Stimulated activated naive CD8-positive, alpha-beta T cell treated with anti-CD3 and anti-CD28 coated beads, Interleukin-15, amount 100 ng/mL, for 72 hours (primary cell): ENCODE results near the gene DAB2IP.

ENCODE experiments used
- ATAC-seq: fragments of 150-1000 bp; cut with Tn5 transposase; 2 replicates; pipeline ENCODE4 v1.10.0; 2021; ENCODE audit warnings: mild to moderate bottlenecking, moderate library complexity
- DNase-seq, 2 donors: peaks; one replicate each; pipeline ENCODE4 v3.0.0; 2021 to 2022
- H3K27ac Mint-ChIP-seq, 2 donors: one replicate each; pipeline ENCODE4 v1.8.0; 2022; ENCODE audit warnings: mild to moderate bottlenecking in 2 of 2, mixed read lengths in 2 of 2, moderate library complexity in 2 of 2
- H3K27me3 Mint-ChIP-seq: one replicate; pipeline ENCODE4 v1.8.0; 2022; ENCODE audit warnings: mixed read lengths
- H3K4me1 Mint-ChIP-seq: one replicate; pipeline ENCODE4 v1.8.0; 2022; ENCODE audit warnings: mild to moderate bottlenecking, mixed read lengths
- H3K4me3 Mint-ChIP-seq, 2 donors: one replicate each; pipeline ENCODE4 v1.8.0; 2022; ENCODE audit warnings: mild to moderate bottlenecking in 2 of 2, mixed read lengths in 2 of 2, moderate library complexity in 1 of 2
- H3K9me3 Mint-ChIP-seq, 2 donors: one replicate each; pipeline ENCODE4 v1.8.0; 2022; ENCODE audit warnings: mixed read lengths in 2 of 2

The DAB2IP gene

GRCh38 chr9:121679901-121680635, 28.6 kb downstream of the DAB2IP start:
- Mint-ChIP-seq H3K4me3 (no peak overlapping the region), H3K4me1 (no peaks in the 10 kb centered on the region), H3K9me3 (no peaks in the 10 kb centered on the region), H3K27ac (no peak overlapping the region), H3K27me3 (peaks cover 25% of the 10 kb centered on the region)
- ATAC-seq (no peak), DNase-seq (no peak)

GRCh38 chr9:121681404-121681803, 30.0 kb downstream of the DAB2IP start:
- DNase-seq (no peak), ATAC-seq (no peak)
- no peak overlapping the region for H3K27ac Mint-ChIP-seq
- peaks cover 35% of the 10 kb centered on the region for H3K27me3 Mint-ChIP-seq
- no peaks in the 10 kb centered on the region for H3K4me1 Mint-ChIP-seq
- no peaks in the 10 kb centered on the region for H3K9me3 Mint-ChIP-seq
- H3K4me3 Mint-ChIP-seq, result no peak overlapping the region

- no peak for DNase-seq
- Mint-ChIP-seq H3K27me3 (peaks cover 43% of the 10 kb centered on the region), H3K9me3 (no peaks in the 10 kb centered on the region)
Observed at GRCh38 chr9:121682201-121682600, 30.8 kb downstream of the DAB2IP start.

GRCh38 chr9:121682926-121683515, 31.6 kb downstream of the DAB2IP start:
- Mint-ChIP-seq H3K27me3 (peaks cover 43% of the 10 kb centered on the region), H3K9me3 (no peaks in the 10 kb centered on the region), H3K27ac (no peak overlapping the region), H3K4me1 (no peaks in the 10 kb centered on the region), H3K4me3 (no peak overlapping the region)
- DNase-seq, result no peak
- no peak for ATAC-seq

More at GRCh38 chr9:121682201-121682600, 30.8 kb downstream of the DAB2IP start:
- H3K4me1 Mint-ChIP-seq, result no peaks in the 10 kb centered on the region
- ATAC-seq, result no peak
- no peak overlapping the region for H3K27ac Mint-ChIP-seq
- no peak overlapping the region for H3K4me3 Mint-ChIP-seq

- H3K27me3 Mint-ChIP-seq, result peaks cover 43% of the 10 kb centered on the region
- H3K9me3 Mint-ChIP-seq, result no peaks in the 10 kb centered on the region
- H3K4me1 Mint-ChIP-seq, result no peaks in the 10 kb centered on the region
- H3K4me3 Mint-ChIP-seq, result no peak overlapping the region
- H3K27ac Mint-ChIP-seq, result no peak overlapping the region
- ATAC-seq, result no peak
- DNase-seq, result no peak
Observed at GRCh38 chr9:121683652-121684051, 32.2 kb downstream of the DAB2IP start.

GRCh38 chr9:121684381-121685145, 33.1 kb downstream of the DAB2IP start:
- peaks cover 43% of the 10 kb centered on the region for H3K27me3 Mint-ChIP-seq
- peak in 1 of 2 donors; percentile 21 for DNase-seq

GRCh38 chr9:121685146-121685794, 33.8 kb downstream of the DAB2IP start:
- Mint-ChIP-seq H3K4me3 (no peak overlapping the region), H3K4me1 (no peaks in the 10 kb centered on the region)
- no peak for ATAC-seq

More at GRCh38 chr9:121684381-121685145, 33.1 kb downstream of the DAB2IP start:
- H3K27ac Mint-ChIP-seq, result peak overlapping the region in 1 of 2 donors; percentile 75
- no peak overlapping the region for H3K4me3 Mint-ChIP-seq
- H3K9me3 Mint-ChIP-seq, result no peaks in the 10 kb centered on the region
- no peak for ATAC-seq
- H3K4me1 Mint-ChIP-seq, result no peaks in the 10 kb centered on the region

GRCh38 chr9:121685795-121686377, 34.5 kb downstream of the DAB2IP start:
- no peak for ATAC-seq
- H3K27me3 Mint-ChIP-seq, result peaks cover 43% of the 10 kb centered on the region
- no peaks in the 10 kb centered on the region for H3K4me1 Mint-ChIP-seq
- no peak overlapping the region for H3K4me3 Mint-ChIP-seq
- H3K9me3 Mint-ChIP-seq, result no peaks in the 10 kb centered on the region
- DNase-seq, result no peak
- H3K27ac Mint-ChIP-seq, result no peak overlapping the region

More at GRCh38 chr9:121685146-121685794, 33.8 kb downstream of the DAB2IP start:
- DNase-seq, result no peak
- H3K27me3 Mint-ChIP-seq, result peaks cover 43% of the 10 kb centered on the region
- H3K27ac Mint-ChIP-seq, result no peak overlapping the region
- no peaks in the 10 kb centered on the region for H3K9me3 Mint-ChIP-seq

GRCh38 chr9:121686930-121687541, 35.6 kb downstream of the DAB2IP start:
- H3K27ac Mint-ChIP-seq, result peak overlapping the region; percentile 15 to 60
- ATAC-seq (peak; percentile 83), DNase-seq (peak; percentile 72 to 76)
- H3K4me3 Mint-ChIP-seq, result no peak overlapping the region
- H3K4me1 Mint-ChIP-seq, result no peaks in the 10 kb centered on the region
- H3K9me3 Mint-ChIP-seq, result no peaks in the 10 kb centered on the region
- peaks cover 36% of the 10 kb centered on the region for H3K27me3 Mint-ChIP-seq

- H3K9me3 Mint-ChIP-seq, result no peaks in the 10 kb centered on the region
- ATAC-seq (no peak), DNase-seq (no peak)
- H3K27ac Mint-ChIP-seq, result peak overlapping the region in 1 of 2 donors; percentile 2
- H3K27me3 Mint-ChIP-seq, result peaks cover 35% of the 10 kb centered on the region
- H3K4me3 Mint-ChIP-seq, result no peak overlapping the region
- H3K4me1 Mint-ChIP-seq, result no peaks in the 10 kb centered on the region
Observed at GRCh38 chr9:121688146-121688680, 36.8 kb downstream of the DAB2IP start.

- no peak overlapping the region for H3K4me3 Mint-ChIP-seq
- no peaks in the 10 kb centered on the region for H3K9me3 Mint-ChIP-seq
- ATAC-seq (no peak), DNase-seq (no peak)
- peaks cover 30% of the 10 kb centered on the region for H3K27me3 Mint-ChIP-seq
- H3K27ac Mint-ChIP-seq, result peak overlapping the region in 1 of 2 donors; percentile 2
- H3K4me1 Mint-ChIP-seq, result no peaks in the 10 kb centered on the region
Observed at GRCh38 chr9:121688681-121689080, 37.2 kb downstream of the DAB2IP start.

GRCh38 chr9:121689461-121690157, 38.2 kb downstream of the DAB2IP start:
- ATAC-seq (no peak), DNase-seq (no peak)
- H3K9me3 Mint-ChIP-seq, result no peaks in the 10 kb centered on the region
- no peaks in the 10 kb centered on the region for H3K4me1 Mint-ChIP-seq
- peaks cover 21% of the 10 kb centered on the region for H3K27me3 Mint-ChIP-seq
- H3K27ac Mint-ChIP-seq, result no peak overlapping the region
- no peak overlapping the region for H3K4me3 Mint-ChIP-seq

- no peak overlapping the region for H3K4me3 Mint-ChIP-seq
- ATAC-seq (no peak), DNase-seq (no peak)
- no peaks in the 10 kb centered on the region for H3K4me1 Mint-ChIP-seq
- peaks cover 17% of the 10 kb centered on the region for H3K27me3 Mint-ChIP-seq
- H3K27ac Mint-ChIP-seq, result no peak overlapping the region
- no peaks in the 10 kb centered on the region for H3K9me3 Mint-ChIP-seq
Observed at GRCh38 chr9:121690316-121690715, 38.9 kb downstream of the DAB2IP start.

- H3K27me3 Mint-ChIP-seq, result peaks cover 13% of the 10 kb centered on the region
- ATAC-seq, result no peak
- H3K9me3 Mint-ChIP-seq, result no peaks in the 10 kb centered on the region
- DNase-seq, result no peak
- H3K4me1 Mint-ChIP-seq, result no peaks in the 10 kb centered on the region
- H3K4me3 Mint-ChIP-seq, result no peak overlapping the region
- no peak overlapping the region for H3K27ac Mint-ChIP-seq
Observed at GRCh38 chr9:121690766-121691165, 39.3 kb downstream of the DAB2IP start.
